Activated T-cell treated with anti-CD3 and anti-CD28 coated beads for 1 hour (primary cell): ENCODE data around the gene HPCAL1.
"Not testable (repeated sequence)": the region's sequence is repeated elsewhere in the genome, so short reads cannot be mapped to it uniquely, and the experiment has no call there.

ENCODE experiments used
- DNase-seq: peaks from one replicate; pipeline ENCODE4 v3.0.0-alpha.2; 2020; ENCODE audit warnings: low read depth

Gene HPCAL1

DNA sequence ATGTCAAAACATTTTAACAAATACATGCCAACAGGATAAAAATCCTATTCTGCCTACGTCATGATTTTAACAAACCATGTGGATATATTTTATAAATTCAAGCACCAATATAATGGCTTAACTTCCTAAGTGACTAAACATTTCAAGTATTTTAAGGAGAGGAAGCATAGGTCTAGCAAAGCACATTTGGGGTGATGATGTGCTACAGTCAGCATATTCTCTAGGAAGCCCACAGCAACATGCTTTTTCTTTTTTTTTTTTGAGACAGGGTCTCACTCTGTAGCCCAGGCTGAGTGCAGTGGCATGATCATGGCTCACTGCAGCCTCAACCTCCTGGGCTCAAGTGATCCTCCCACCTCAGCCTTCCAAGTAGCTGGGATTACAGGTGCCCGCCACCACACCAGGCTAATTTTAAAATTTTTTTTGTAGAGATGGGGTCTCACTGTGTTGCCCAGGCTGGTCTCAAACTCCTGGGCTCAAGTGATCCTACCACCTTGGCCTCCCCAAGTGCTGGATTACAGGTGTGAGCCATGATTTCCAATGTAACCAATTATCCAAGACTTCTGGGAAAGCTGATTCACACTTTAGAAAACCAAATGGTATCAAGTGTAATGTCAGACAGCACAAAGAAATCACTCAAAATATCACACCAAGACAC is 139.9 kb downstream of the HPCAL1 start:
- not testable (repeated sequence) for DNase-seq

- no peak for DNase-seq
Observed at GRCh38 chr2:10444463-10444862, 141.8 kb downstream of the HPCAL1 start.

- DNase-seq, result no peak
Observed at GRCh38 chr2:10446631-10447030, 143.9 kb downstream of the HPCAL1 start.

GRCh38 chr2:10447300-10447894 is 144.7 kb downstream of the HPCAL1 start:
- no peak for DNase-seq

DNA sequence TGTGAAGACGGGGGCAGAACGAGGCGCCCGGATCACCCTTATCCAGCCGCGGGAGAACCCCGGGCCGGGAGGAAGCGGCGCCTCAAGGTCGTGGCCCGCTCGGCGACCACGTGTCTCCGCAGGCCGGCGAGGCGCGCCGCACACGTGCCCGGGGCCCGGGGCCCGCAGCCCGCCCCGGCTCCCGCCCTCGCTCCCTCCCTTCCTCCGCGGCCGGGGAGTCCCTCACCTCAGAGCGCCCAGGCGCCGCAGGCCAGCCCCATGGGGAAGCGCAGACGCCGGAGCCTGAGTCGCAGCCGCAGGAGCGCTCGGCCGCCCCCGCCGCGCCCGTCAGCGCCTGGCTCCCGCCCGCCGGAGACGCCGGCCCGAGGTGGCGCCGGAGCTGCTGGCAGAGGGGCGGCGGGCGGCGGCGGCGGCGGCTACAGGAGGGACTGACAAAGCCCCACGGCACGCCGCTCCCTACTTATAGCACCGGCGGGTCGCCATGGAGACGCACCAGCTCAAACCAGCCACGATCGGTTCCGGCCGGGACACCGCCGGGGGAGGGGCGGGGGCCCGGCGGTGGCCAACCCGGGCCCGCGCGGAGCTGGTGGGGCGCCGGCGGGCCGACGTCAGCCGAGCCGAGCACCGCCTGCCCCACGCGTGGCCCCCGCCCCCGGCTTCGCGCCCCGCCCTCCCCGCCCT is 145.3 kb downstream of the HPCAL1 start, which contains the start of gene ODC1:
Gene ODC1, minus strand, starts transcription at position 433 of the 681 bp plus-strand sequence. CDS start 3,295 bp downstream, outside the sequence.
- DNase-seq, result peak; percentile 99

DNA sequence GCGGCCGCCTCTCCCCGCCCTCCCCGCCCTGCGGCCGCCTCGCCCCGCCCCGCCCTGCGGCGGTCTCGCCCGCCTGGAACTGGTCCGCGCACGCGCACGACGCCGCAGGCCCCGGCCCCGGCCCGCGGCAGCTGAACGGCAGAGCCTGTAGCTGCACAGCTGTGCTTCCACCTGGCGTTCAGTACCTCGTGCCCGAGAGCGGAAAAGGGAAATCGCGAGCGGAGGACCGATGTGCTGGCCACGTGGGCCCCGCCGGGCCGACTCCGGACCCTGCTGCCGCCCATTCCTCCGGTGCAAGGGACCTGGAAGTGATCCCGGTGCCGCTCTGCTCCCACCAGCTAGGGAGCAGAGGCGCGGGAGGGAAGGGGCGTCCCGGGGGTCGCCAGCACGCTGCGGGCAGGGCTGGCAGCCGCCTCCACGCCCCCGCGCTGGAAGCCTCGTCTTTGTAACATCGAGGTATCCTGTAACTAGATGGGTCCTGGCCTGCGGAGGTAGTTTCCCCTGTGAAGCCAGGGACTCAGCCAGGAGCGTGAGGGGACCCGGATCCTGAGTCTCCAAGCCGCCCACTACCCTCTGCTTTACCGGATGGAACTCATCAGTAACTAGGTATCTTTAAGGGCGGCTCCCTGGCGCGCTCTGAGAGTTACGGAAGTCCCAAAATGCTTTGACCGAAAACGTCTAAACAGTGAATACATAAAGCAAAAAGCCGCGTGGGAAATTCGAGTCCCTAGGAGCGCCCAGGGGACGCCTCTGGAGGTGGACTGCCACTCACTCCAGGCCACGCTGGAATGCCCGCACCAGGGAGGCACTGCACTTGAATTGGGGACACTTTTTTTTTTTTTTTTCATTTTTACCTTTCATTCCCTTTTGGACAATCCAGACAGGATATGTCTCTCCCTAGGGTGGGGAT is 146.1 kb downstream of the HPCAL1 start:
- DNase-seq, result peak; percentile 89

GRCh38 chr2:10449486-10449831 is 146.8 kb downstream of the HPCAL1 start:
- no peak for DNase-seq

- DNase-seq, result no peak
Observed at GRCh38 chr2:10449838-10450691, 147.4 kb downstream of the HPCAL1 start.

- no peak for DNase-seq
Observed at GRCh38 chr2:10451819-10452218, 149.1 kb downstream of the HPCAL1 start.

GRCh38 chr2:10452312-10452711 is 149.6 kb downstream of the HPCAL1 start:
- DNase-seq, result no peak

GRCh38 chr2:10452956-10453904 is 150.5 kb downstream of the HPCAL1 start:
- DNase-seq, result no peak

- no peak for DNase-seq
Observed at GRCh38 chr2:10453905-10454298, 151.2 kb downstream of the HPCAL1 start.

GRCh38 chr2:10454505-10454904 is 151.8 kb downstream of the HPCAL1 start:
- DNase-seq, result no peak

DNA sequence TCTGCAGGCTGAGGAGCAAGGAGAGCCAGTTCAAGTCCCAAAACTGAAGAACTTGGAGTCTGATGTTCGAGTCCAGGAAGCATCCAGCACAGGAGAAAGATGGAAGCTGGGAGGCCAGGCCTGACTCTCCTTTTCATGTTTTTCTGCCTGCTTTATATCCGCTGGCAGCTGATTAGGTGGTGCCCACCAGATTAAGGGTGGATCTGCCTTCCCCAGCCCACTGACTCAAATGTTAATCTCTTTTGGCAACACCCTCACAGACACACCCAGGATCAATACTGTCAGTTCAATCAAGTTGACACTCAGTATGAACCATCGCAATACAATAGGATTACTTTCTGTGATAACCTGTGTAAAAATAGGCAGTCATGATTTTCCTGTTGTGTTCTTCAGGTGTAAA is 154.5 kb downstream of the HPCAL1 start:
- not testable (repeated sequence) for DNase-seq

DNA sequence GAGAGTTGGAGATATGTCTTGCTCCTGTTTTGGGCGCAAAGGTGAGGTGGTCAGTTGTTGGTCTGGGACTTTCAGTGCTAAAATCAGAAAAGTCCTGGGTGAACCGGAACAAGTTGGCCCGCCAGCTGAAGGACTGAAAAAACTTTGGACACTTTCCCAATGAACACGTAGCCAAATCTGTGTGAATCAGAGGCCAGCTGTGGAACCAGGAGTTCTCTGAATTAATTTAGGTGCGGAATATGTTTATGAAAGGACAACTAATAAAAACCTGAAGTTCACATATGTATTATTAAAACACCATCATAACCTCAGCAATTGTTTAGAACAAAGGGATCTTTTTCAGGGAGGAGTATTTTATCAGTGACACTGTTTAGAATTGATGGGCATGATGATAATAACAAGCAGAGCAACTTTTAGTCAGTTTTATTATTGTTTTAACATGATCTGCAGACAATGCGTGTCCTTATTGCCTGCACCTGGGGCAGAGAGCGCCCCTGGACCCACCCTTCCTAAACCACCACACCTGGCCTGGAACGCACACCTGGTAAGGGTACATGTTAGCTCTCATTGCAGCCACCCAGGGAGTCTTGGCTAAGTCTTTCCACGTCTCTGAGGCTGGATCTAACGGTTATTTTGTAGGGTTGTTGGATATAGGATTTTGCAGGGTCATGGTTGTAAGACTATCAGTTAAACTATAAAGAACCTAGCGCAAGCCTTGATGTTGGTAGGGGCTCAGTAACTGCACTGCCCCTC is 155.3 kb downstream of the HPCAL1 start:
- no peak for DNase-seq

DNA sequence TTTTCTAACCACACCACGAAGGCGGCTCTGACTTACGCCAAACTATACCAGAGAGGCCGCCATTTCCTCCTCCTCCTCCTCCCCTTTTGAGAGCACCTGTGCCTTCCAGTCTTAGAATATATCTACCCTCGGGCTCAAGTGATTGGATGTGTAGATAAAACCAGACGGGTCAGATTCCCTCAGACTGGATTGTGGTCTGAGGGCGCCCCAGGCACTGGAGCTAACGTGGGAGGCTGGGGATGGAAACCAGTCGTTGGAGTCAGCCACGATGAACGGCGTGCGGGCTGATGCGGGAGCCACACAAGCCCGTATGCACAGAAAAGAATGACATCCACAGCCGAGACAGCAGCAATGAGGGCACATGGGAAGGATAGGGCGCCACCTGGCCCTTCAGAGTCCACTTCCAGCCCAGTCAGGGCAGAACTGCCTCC is 157.7 kb downstream of the HPCAL1 start:
- no peak for DNase-seq

DNA sequence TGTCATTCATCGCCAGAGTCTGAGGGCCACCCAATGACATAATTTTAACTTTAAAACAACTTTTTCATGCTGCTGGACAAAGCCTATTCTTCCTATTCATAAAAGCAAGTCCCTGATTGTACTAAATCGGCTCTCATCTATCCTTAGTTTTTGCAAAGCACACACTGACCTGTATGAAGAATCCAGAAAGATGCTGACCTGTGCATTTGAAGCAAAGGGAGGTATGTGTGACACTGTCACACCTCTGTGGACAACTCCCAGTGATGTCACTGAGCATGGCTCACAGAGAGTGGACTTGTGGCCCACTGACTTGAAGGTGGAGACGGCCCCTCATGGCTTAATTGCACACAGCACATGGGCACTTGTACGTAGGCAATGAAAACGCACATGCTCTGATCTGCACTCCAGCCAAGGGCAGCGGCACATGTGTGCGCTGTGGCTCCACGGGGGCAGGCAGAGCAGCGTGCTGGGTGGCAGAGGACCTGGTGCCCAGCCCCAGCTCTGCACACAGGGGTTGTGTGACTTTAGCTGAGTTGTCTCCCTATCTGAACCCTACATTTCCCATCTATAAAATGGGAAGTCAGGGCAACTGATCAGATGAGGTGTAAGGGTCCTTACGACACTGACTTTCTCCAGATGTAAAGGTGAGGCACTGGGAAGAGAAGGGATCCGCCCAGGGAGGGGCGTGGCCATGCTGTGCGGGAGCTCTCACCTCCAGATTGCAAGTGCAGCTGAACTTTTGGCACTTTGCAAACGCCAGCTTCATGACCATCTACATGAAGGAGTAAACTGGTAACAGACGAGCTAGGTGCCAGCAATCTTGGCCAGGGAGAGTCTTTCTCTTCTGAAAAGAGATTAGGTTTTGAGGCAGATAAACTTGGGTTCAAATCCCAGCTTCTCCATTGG is 159.7 kb downstream of the HPCAL1 start:
- DNase-seq, result no peak

DNA sequence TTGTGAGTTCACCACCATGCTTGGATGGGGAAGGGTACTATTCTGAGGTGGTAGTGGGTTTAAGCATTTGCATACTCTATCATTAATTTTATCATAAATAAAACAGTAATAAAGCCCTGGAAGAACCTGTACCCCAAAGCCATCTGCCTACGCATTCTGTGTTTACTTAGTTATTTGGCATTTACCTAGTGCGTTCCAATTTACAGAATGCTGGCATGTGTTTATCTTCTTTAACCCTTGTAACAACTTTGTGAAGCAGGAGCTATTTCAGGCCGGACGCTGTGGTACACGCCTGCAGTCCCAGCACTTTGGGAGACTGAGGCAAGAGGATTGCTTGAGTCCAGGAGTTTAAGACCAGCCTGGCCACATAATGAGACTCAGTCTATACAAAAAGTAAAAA is 163.2 kb downstream of the HPCAL1 start:
- no peak for DNase-seq
